Astrocyte of the cerebellum (primary cell): Measurements from ENCODE around the gene ANP32E.

ENCODE experiments used
- DNase-seq: peaks from one replicate; pipeline ENCODE4 v3.0.0-alpha.2; 2011; ENCODE audit warnings: low read depth
- H3K4me3 ChIP-seq: 2 replicates; pipeline ENCODE4 v1.5.1; 2011; ENCODE audit warnings: mild to moderate bottlenecking, low read depth, low read length, moderate library complexity
- in situ Hi-C: cut with HindIII; loops from 2 replicates; pipeline ENCODE4 v1.10.0; 2017; ENCODE audit warnings: low sequenced_read_pairs
- TF ChIP-seq, protein P1 (sequence below): IDR thresholded peaks from 2 replicates; pipeline ENCODE4 v1.5.1; 2012; ENCODE audit warnings: low read length, low read depth, moderate library complexity, mild to moderate bottlenecking; ENCODE audit errors: missing control alignments

Gene ANP32E

GRCh38 chr1:150263549-150263948 lies 27.6 kb upstream of the ANP32E start:
- in situ Hi-C loops = no loop called here
- DNase-seq = no peak
- no peak overlapping the region for H3K4me3 ChIP-seq
- TF ChIP-seq, protein P1, sequence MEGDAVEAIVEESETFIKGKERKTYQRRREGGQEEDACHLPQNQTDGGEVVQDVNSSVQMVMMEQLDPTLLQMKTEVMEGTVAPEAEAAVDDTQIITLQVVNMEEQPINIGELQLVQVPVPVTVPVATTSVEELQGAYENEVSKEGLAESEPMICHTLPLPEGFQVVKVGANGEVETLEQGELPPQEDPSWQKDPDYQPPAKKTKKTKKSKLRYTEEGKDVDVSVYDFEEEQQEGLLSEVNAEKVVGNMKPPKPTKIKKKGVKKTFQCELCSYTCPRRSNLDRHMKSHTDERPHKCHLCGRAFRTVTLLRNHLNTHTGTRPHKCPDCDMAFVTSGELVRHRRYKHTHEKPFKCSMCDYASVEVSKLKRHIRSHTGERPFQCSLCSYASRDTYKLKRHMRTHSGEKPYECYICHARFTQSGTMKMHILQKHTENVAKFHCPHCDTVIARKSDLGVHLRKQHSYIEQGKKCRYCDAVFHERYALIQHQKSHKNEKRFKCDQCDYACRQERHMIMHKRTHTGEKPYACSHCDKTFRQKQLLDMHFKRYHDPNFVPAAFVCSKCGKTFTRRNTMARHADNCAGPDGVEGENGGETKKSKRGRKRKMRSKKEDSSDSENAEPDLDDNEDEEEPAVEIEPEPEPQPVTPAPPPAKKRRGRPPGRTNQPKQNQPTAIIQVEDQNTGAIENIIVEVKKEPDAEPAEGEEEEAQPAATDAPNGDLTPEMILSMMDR = no peak

DNA sequence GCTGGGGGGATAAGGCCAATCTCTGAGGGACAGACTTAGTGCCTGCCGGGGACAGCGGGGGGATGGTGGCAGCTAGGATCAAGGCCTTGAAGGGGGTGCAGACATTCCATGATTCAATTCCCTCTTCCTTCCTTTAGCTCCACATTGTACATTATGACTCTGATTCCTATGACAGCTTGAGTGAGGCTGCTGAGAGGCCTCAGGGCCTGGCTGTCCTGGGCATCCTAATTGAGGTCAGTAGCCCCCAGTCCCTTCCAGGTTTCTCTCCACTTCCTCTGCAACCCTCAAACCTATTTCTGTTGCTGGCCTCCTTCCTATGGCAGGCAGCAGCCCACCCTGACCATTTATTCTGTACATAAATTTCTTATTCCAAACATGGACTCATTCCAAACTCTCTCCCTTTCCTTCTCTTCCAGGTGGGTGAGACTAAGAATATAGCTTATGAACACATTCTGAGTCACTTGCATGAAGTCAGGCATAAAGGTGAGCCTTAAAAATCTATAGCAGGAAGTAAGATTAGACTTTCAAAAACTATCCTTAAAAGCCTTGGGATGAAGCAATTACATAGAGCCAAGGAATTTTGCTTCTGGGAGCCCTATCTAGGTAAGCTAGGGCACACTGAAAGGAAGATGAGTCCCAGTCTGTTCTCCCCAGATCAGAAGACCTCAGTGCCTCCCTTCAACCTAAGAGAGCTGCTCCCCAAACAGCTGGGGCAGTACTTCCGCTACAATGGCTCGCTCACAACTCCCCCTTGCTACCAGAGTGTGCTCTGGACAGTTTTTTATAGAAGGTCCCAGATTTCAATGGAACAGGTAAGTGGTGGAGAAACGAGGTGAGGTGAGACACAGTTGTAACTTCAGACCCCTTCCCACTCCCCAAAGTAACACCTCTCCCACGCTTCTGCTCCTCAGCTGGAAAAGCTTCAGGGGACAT lies 26.7 kb upstream of the ANP32E start:
- no peak for DNase-seq
- H3K4me3 ChIP-seq = no peak overlapping the region
- TF ChIP-seq, protein P1 = no peak
- in situ Hi-C loops = no loop called here

DNA sequence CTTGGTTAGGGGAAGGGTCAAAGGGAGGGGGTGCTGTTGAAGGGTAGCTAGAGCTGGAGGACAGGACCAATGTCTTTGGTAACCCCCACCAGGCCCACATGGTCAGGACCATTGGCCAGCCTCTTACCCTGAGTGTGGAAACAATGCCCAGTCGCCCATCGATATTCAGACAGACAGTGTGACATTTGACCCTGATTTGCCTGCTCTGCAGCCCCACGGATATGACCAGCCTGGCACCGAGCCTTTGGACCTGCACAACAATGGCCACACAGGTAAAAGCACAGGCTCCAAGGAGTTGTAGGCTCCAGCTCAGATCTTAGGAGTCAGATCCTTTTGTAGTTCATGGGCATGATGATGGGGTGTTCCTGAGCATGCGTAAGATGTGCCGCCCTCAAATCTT lies 25.5 kb upstream of the ANP32E start:
- TF ChIP-seq, protein P1 = no peak
- no peak overlapping the region for H3K4me3 ChIP-seq
- in situ Hi-C loops = no loop called here
- no peak for DNase-seq

GRCh38 chr1:150259758-150260669 lies 24.1 kb upstream of the ANP32E start:
- DNase-seq = no peak
- H3K4me3 ChIP-seq = no peak overlapping the region
- in situ Hi-C loops = no loop called here
- TF ChIP-seq, protein P1 = no peak

GRCh38 chr1:150259217-150259616 lies 23.3 kb upstream of the ANP32E start:
- no peak for DNase-seq
- H3K4me3 ChIP-seq = no peak overlapping the region
- in situ Hi-C loops = no loop called here
- TF ChIP-seq, protein P1 = no peak
